ENCODE data around the gene HLCS.

HLCS gene

GRCh38 chr21:36849461-36850105 is 116.9 kb downstream of the HLCS start:
- Histone ChIP-seq H3K4me3 (no peak overlapping the region), H3K36me3 (no peaks in the 10 kb centered on the region), H3K9me3 (no peaks in the 10 kb centered on the region)

GRCh38 chr21:36848730-36849274 is 117.7 kb downstream of the HLCS start:
- DNase-seq: no peak
- intact Hi-C loops (cut with DNase I; ENCODE audit: low total_unique reads): no loop called here
- Histone ChIP-seq H3K27me3 (no peaks in the 10 kb centered on the region), H3K36me3 (no peaks in the 10 kb centered on the region), H3K27ac (no peak overlapping the region), H3K4me1 (peaks cover 0 to 31% (median 15%) of the 10 kb centered on the region in 4 donors), H3K4me3 (no peak overlapping the region), H3K9me3 (no peaks in the 10 kb centered on the region)
- TF ChIP-seq CTCF (IDR thresholded peaks at IDR 0.05): no peak

More at GRCh38 chr21:36849461-36850105, 116.9 kb downstream of the HLCS start:
- Histone ChIP-seq H3K4me1 (peaks cover 0 to 31% (median 15%) of the 10 kb centered on the region in 4 donors), H3K27ac (no peak overlapping the region), H3K27me3 (no peaks in the 10 kb centered on the region)
- no peak for DNase-seq
- intact Hi-C loops (cut with DNase I; ENCODE audit: low total_unique reads): no loop called here
- TF ChIP-seq CTCF (IDR thresholded peaks at IDR 0.05): no peak

GRCh38 chr21:36847189-36847588 is 119.3 kb downstream of the HLCS start:
- no peak overlapping the region for H3K4me3 ChIP-seq
- no peaks in the 10 kb centered on the region for H3K36me3 ChIP-seq
- no peak for TF ChIP-seq CTCF (IDR thresholded peaks at IDR 0.05)
- no peaks in the 10 kb centered on the region for H3K27me3 ChIP-seq
- no peak for DNase-seq
- H3K4me1 ChIP-seq: peaks cover 0 to 31% (median 15%) of the 10 kb centered on the region in 4 donors
- H3K9me3 ChIP-seq: no peaks in the 10 kb centered on the region
- intact Hi-C loops (cut with DNase I; ENCODE audit: low total_unique reads): no loop called here
- no peak overlapping the region for H3K27ac ChIP-seq

DNA sequence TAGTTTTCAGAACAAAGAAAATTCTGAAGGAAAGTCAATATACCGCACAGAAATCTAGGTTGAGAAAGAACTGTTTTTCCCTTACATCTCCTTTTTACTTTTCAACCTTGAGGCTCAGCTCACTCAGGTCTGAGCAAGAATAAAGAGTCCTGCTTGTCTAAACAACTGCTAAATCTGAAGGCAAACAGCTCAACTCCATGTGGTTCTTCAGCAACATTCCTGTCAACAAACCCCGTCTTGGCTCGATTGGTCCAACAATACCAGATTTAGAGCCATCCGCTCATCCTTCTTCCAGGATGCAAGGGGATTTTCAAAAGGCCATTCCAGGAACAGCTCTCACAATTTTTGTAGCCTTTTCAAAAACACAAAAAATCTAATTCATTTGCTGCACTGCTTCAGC is 119.8 kb downstream of the HLCS start:
- H3K4me1 ChIP-seq: peaks cover 0 to 31% (median 15%) of the 10 kb centered on the region in 4 donors
- H3K27me3 ChIP-seq: no peaks in the 10 kb centered on the region
- no peak for DNase-seq
- no peak for TF ChIP-seq CTCF (IDR thresholded peaks at IDR 0.05)
- no peak overlapping the region for H3K4me3 ChIP-seq
- no peak overlapping the region for H3K27ac ChIP-seq
- no peaks in the 10 kb centered on the region for H3K36me3 ChIP-seq
- no peaks in the 10 kb centered on the region for H3K9me3 ChIP-seq
- intact Hi-C loops (cut with DNase I; ENCODE audit: low total_unique reads): no loop called here

DNA sequence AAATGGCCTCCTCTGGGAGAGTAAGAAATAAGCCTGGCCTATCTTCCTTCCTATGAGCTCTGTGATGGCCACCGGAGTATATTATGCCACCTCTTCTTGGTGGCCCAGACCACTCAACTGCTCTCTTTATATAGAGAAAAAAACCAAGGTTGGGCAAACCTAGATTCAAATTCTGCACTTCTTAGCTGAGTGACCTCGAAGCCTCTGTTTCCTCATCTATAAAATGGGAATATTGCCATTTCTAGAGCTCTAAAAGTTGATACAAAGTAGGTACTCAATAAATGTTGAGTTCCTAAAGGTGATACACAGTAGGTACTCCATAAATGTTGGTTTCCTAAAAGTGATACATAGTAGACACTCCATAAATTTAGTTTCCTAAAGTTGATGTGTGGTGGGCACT is 120.7 kb downstream of the HLCS start:
- TF ChIP-seq CTCF (IDR thresholded peaks at IDR 0.05): no peak
- intact Hi-C loops (cut with DNase I; ENCODE audit: low total_unique reads): no loop called here
- H3K27ac ChIP-seq: no peak overlapping the region
- peaks cover 0 to 31% (median 15%) of the 10 kb centered on the region in 4 donors for H3K4me1 ChIP-seq
- no peaks in the 10 kb centered on the region for H3K27me3 ChIP-seq
- H3K36me3 ChIP-seq: no peaks in the 10 kb centered on the region
- H3K9me3 ChIP-seq: no peaks in the 10 kb centered on the region
- H3K4me3 ChIP-seq: no peak overlapping the region
- no peak for DNase-seq
